ENCODE data around the gene MYB. TPM values are rescaled to one million over a fixed set of nuclear protein-coding genes. Genes with fewer than 3 reads are reported as not detected.
"Not testable (repeated sequence)": the region's sequence is repeated elsewhere in the genome, so short reads cannot be mapped to it uniquely, and the experiment has no call there.

The MYB gene
- 0.12 TPM in 1 of 2 replicates, not detected in the other for total RNA-seq (2014; rRNA removed; shearing (Covaris generic))

GRCh38 chr6:135180542-135181332, at the start of gene MYB:
TSS of gene MYB (plus strand) at chr6:135181308. CDS start at chr6:135181514, 206 bp downstream.
- peak; percentile 47 for DNase-seq (ENCODE audit: low read depth)

GRCh38 chr6:135132776-135133175, 48.3 kb upstream of the MYB start:
- DNase-seq (ENCODE audit: low read depth): no peak

GRCh38 chr6:135135835-135136234, 45.3 kb upstream of the MYB start:
- DNase-seq (ENCODE audit: low read depth): no peak

GRCh38 chr6:135137826-135138225, 43.3 kb upstream of the MYB start:
- no peak for DNase-seq (ENCODE audit: low read depth)

DNA sequence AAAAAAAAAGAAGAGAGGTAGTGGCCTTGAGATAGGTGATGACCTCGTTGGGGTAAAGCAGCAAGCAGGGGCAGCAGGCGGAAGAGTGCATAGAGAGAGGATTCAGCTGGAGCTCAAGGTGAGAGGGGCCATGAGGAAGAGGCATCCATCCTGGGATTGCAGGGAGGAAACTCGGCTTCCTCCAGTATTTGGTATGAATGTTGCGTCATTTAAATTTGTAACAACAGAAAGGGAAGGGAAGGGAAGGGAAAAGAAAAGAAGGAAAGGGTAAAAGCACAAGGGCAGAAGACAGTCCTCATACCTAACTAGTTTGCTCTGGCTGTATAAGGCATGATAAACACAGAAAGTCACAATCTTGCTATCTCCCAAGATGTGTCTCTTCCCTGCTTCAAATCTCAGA, 39.9 kb upstream of the MYB start:
- no peak for DNase-seq (ENCODE audit: low read depth)

DNA sequence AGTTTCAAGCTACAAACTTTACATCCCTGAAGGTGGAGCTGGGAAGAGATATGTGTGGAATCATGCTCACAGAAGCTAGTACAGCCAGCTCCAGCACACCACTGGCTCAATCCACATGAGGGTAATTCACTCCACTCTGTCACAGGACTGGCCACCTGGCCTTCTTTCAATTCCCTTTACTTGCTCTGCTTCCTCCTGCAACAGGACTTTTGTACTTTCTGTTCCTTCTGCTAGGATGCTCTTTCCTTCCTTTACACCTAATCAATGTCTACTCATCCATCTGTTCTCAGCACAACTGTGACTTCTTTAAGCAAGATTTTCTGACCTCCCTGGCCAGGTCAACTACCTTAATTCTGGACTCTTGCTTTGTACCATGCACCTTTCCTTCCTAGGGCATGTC, 39.4 kb upstream of the MYB start:
- no peak for DNase-seq (ENCODE audit: low read depth)

- DNase-seq (ENCODE audit: low read depth): not testable (repeated sequence)
Observed at GRCh38 chr6:135142232-135142631, 38.9 kb upstream of the MYB start.

DNA sequence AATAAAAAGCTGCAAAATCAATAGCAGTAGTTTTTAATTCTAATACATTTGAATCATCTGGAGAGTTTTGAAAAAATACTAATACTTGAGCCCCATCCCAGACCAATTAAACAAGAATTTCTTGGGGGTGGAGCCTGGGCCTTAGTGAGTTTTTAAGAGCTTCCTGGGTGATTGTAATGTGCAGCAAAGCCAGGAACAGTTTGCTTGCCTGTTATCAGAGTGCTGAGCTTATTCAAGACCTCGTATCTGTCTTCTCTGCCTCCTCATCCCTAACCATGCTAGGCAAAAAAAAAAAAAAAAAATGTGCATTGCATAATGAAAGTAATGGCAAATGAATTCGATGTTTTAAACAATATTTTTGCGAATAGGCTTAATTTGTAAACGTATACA, 36.4 kb upstream of the MYB start:
- DNase-seq (ENCODE audit: low read depth): no peak

DNA sequence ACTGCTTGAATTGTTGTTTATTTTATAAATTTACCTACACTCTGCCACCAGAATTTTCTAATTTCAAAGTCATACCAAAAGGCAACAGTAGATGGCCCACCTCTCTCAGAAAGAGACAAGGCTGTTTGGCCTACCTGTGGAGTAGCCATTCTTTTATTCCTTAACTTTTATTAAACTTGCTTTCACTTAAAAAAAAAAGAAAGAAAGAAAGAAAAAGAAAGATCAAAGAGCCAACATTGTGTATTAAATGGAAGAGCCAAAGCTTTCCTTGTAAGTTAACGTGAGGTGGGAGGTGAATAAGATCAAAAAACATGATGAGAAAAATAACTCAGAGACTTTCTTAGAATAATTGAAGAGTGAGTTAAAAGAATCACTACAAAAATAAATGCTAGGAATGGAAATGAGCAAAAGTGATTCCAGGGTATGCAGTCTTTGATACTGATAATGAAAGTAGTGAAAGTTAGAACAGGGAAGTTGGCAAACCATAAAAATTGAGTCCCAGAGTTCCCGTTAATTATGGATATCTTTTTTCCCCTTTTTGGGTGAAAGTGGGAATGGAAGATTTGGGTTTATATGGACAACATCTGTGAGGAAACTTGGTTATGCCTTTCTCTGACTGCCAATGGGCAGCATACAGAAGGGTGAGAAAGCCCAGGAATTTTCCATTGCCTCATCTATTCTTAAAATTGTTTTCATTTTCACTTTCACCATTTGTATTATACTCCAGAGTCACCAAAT, 35.9 kb upstream of the MYB start:
- DNase-seq (ENCODE audit: low read depth): peak; percentile 27

- DNase-seq (ENCODE audit: low read depth): peak; percentile 16
Observed at GRCh38 chr6:135146162-135146934, 34.8 kb upstream of the MYB start.

GRCh38 chr6:135147637-135148592, 33.2 kb upstream of the MYB start:
- no peak for DNase-seq (ENCODE audit: low read depth)

GRCh38 chr6:135148889-135149288, 32.2 kb upstream of the MYB start:
- no peak for DNase-seq (ENCODE audit: low read depth)

DNA sequence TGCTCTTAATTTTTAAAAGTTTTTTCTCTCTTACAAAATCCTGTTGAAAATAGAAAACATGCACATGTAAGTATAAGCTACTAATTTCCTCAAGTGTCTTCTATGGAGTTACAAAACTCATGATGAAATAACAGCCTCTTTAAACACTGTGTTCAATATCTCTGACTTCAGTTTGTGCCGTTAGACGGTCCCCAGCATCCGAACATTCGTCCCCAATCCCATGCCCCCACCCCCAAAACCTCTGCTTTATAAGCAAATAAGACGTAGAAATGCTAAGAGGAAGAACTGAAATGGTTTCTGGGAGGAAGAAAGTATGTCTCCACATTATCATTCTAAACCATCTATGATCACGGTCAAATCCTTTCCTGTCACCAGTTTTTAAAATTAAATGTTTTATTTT, 31.7 kb upstream of the MYB start:
- DNase-seq (ENCODE audit: low read depth): no peak

GRCh38 chr6:135150481-135150880, 30.6 kb upstream of the MYB start:
- DNase-seq (ENCODE audit: low read depth): not testable (repeated sequence)

GRCh38 chr6:135154125-135154524, 27.0 kb upstream of the MYB start:
- DNase-seq (ENCODE audit: low read depth): not testable (repeated sequence)

GRCh38 chr6:135158397-135158796, 22.7 kb upstream of the MYB start:
- DNase-seq (ENCODE audit: low read depth): no peak

GRCh38 chr6:135159531-135159930, 21.6 kb upstream of the MYB start:
- DNase-seq (ENCODE audit: low read depth): no peak

DNA sequence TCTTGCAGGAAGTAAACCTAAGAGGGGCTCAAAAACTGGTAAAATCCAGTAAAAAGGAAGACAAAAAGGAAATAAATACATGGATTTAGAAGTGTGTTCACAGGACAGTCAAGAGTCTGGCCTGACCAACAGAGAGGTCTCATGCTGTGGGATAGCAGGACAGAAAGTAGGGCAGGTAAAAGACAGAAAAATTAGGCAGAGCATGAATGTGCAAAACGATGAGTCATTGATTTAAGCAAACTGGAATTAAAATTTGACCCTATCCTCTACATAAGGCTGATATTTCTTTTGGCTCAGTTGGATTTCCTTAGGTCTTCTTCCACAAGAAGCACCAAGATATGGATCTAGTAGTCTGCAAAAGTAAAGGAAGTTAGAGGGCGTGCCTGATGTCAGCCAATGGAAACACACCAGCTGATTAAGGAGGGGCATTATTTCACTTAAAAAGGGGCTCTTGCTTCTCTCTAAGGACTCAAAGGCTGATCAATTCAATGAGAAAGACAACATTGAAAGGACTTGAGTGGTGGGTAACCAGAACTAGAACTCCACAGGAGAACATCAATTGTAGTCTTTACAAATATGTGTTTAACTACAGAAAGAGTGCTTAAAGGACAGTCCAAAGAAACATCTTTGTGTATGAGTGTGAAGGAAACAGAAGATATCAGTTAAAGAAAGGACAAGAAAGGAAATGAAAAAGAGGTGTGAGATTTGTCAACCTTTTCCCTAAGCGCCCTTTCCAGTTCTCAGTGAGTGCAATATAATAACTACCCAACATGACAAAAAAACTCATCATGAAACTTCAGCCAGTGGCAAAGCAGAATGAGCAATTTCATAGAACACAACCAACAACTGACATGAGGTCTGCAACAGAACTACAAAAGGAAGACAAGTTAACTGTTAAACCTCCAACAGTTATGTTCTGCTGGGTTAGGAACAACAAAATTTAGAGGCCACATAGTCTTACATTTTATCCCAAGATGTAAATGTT, 19.4 kb upstream of the MYB start:
- no peak for DNase-seq (ENCODE audit: low read depth)

- peak; percentile 60 for DNase-seq (ENCODE audit: low read depth)
Observed at GRCh38 chr6:135162678-135163439, 18.2 kb upstream of the MYB start.

Measured in RPMI7951 (cell line).